Hepatocyte (in vitro differentiated cells): ENCODE data around the gene SSBP2.

Experiments used
- EZH2phosphoT487 ChIP-seq: fragments of 200-600 bp; sonication (generic); IDR thresholded peaks from one replicate; pipeline ENCODE4 v1.6.1; 2018; ENCODE audit warnings: antibody characterized with exemption, mild to moderate bottlenecking, low read depth, moderate library complexity; ENCODE audit not compliant: unreplicated experiment, severe bottlenecking
- TF ChIP-seq, protein P1 (sequence below): fragments of 200-600 bp; sonication (generic); IDR thresholded peaks from 2 replicates; pipeline ENCODE4 v1.5.1; 2016; ENCODE audit warnings: antibody characterized with exemption, mild to moderate bottlenecking; ENCODE audit not compliant: poor library complexity

- TF ChIP-seq, protein P1, sequence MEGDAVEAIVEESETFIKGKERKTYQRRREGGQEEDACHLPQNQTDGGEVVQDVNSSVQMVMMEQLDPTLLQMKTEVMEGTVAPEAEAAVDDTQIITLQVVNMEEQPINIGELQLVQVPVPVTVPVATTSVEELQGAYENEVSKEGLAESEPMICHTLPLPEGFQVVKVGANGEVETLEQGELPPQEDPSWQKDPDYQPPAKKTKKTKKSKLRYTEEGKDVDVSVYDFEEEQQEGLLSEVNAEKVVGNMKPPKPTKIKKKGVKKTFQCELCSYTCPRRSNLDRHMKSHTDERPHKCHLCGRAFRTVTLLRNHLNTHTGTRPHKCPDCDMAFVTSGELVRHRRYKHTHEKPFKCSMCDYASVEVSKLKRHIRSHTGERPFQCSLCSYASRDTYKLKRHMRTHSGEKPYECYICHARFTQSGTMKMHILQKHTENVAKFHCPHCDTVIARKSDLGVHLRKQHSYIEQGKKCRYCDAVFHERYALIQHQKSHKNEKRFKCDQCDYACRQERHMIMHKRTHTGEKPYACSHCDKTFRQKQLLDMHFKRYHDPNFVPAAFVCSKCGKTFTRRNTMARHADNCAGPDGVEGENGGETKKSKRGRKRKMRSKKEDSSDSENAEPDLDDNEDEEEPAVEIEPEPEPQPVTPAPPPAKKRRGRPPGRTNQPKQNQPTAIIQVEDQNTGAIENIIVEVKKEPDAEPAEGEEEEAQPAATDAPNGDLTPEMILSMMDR: no peak
- TF ChIP-seq EZH2phosphoT487: no peak
These were observed 35.6 kb upstream of the SSBP2 start for GRCh38 chr5:81786496-81786895.
